ENCODE data around the gene FLNC. TPM values are rescaled to one million over a fixed set of nuclear protein-coding genes. Genes with fewer than 3 reads are reported as not detected.

Gene FLNC
- polyA plus RNA-seq, 3 donors, result 0.01 TPM; not detected in 2

DNA sequence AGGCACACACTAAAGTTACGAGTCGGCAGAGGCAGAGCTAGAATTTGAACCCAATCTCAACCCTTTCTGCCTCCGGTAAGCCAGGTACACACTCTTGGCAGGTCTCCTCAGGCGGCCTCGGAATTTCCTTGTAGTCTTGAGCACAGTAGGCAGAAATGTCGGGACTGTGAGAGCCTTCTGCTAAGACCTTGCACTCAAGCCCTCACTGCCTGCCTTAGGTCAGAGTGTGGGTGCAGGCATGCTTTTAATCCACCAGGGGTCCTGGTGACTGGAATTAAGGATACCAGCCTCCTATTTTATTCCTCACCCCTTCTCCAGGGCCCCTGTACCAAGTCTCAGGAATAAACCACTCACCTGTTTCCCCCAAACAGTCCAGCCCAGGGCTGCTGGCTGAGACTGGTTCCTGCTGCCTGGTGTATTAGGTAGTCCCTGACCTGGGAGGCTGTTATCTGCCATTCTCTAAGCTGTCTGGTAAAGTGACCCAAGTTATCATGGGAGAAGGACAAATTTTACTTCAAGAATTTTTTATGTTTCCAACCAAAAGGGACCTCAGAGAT is 33.3 kb downstream of the FLNC start:
- peak overlapping the region; percentile 99 to 100 (median 99) for H3K27ac Mint-ChIP-seq
- peaks cover 0 to 3% (median 0%) of the 10 kb centered on the region in 7 donors for H3K9me3 Mint-ChIP-seq
- peaks cover 23% of the 10 kb centered on the region for H3K4me1 Mint-ChIP-seq
- 0% methylated on average over 3 of the region's 6 CpGs for WGBS (ENCODE audit: insufficient coverage)
- peaks cover 35 to 38% of the 10 kb centered on the region in 2 donors for H3K36me3 Mint-ChIP-seq
- H4K20me1 ChIP-seq (ENCODE audit: insufficient read depth, low read length), result peaks cover 52% of the 10 kb centered on the region
- no peaks in the 10 kb centered on the region for H3K9me3 ChIP-seq (replicated peaks in 1 of 2; ENCODE audit: control insufficient read depth in 1 of 2, insufficient read depth in 1 of 2, low read length in 2 of 2)
- peak overlapping the region; percentile 98 for H3K9ac ChIP-seq (ENCODE audit: insufficient read depth, low read length, poor library complexity, severe bottlenecking)
- H3K36me3 ChIP-seq (replicated peaks in 1 of 2; ENCODE audit: control insufficient read depth in 1 of 2, insufficient read depth in 2 of 2, low read length in 2 of 2), result peaks cover 19 to 22% of the 10 kb centered on the region in 2 donors
- intact Hi-C loops (cut with micrococcal nuclease), result loop anchor here in 1 of 2 donors (2.0 to 10.0 kb wide), 2 partner anchors 71 to 119 kb away; no protein-coding TSS in a partner anchor
- peaks cover 7 to 13% (median 7%) of the 10 kb centered on the region in 3 donors for H3K27me3 Mint-ChIP-seq (ENCODE audit: low read depth in 3 of 3)
- peaks cover 14 to 15% of the 10 kb centered on the region in 2 donors for H3K4me1 ChIP-seq (ENCODE audit: control insufficient read depth in 1 of 2, insufficient read depth in 2 of 2, low read length in 2 of 2)
- peak overlapping the region; percentile 70 to 96 (median 87) for H3K4me3 ChIP-seq (replicated peaks in 1 of 3; ENCODE audit: low read depth in 2 of 3, low read length in 3 of 3)
- H2AFZ ChIP-seq (ENCODE audit: insufficient read depth, low read depth, low read length, poor library complexity, severe bottlenecking), result peak overlapping the region; percentile 63
- peak overlapping the region; percentile 98 to 100 for H3K4me3 Mint-ChIP-seq
- peaks cover 32% of the 10 kb centered on the region for H3K79me2 ChIP-seq (ENCODE audit: insufficient read depth, low read length)
- peak overlapping the region; percentile 72 for H3K4me2 ChIP-seq (replicated peaks; ENCODE audit: extremely low read depth, low read length, poor library complexity, severe bottlenecking)
- TF ChIP-seq, protein P1, sequence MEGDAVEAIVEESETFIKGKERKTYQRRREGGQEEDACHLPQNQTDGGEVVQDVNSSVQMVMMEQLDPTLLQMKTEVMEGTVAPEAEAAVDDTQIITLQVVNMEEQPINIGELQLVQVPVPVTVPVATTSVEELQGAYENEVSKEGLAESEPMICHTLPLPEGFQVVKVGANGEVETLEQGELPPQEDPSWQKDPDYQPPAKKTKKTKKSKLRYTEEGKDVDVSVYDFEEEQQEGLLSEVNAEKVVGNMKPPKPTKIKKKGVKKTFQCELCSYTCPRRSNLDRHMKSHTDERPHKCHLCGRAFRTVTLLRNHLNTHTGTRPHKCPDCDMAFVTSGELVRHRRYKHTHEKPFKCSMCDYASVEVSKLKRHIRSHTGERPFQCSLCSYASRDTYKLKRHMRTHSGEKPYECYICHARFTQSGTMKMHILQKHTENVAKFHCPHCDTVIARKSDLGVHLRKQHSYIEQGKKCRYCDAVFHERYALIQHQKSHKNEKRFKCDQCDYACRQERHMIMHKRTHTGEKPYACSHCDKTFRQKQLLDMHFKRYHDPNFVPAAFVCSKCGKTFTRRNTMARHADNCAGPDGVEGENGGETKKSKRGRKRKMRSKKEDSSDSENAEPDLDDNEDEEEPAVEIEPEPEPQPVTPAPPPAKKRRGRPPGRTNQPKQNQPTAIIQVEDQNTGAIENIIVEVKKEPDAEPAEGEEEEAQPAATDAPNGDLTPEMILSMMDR (IDR thresholded peaks at IDR 0.05), result peak; percentile 55
- peak overlapping the region; percentile 99 for H3K27ac ChIP-seq (ENCODE audit: low read depth in 1 of 2, low read length in 2 of 2)
- DNase-seq, result peak in 1 of 3 donors; percentile 77
- peaks cover 0 to 4% of the 10 kb centered on the region in 2 donors for H3K27me3 ChIP-seq (ENCODE audit: control insufficient read depth in 2 of 2, insufficient read depth in 2 of 2, low read length in 2 of 2)

DNA sequence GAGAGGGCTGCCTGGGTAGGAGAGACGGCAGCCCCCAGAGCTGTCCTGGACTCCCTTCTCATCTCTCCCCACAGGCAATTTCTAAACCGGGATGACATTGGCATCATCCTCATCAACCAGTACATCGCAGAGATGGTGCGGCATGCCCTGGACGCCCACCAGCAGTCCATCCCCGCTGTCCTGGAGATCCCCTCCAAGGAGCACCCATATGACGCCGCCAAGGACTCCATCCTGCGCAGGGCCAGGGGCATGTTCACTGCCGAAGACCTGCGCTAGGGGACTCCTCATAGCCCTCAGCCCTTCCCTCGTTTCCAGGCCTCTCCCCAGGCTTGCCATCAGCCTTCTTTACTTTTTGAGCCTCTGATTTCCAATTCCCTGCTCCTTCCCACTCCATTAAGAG is 35.1 kb downstream of the FLNC start:
- no peaks in the 10 kb centered on the region for H3K9me3 ChIP-seq (replicated peaks in 1 of 2; ENCODE audit: control insufficient read depth in 1 of 2, insufficient read depth in 1 of 2, low read length in 2 of 2)
- TF ChIP-seq, protein P1 (IDR thresholded peaks at IDR 0.05), result no peak
- peaks cover 32% of the 10 kb centered on the region for H3K79me2 ChIP-seq (ENCODE audit: insufficient read depth, low read length)
- Mint-ChIP-seq H3K4me3 (no peak overlapping the region), H3K36me3 (peaks cover 41% of the 10 kb centered on the region in 2 donors), H3K9me3 (peaks cover 0 to 5% (median 2%) of the 10 kb centered on the region in 7 donors), H3K4me1 (peaks cover 32% of the 10 kb centered on the region), H3K27me3 (ENCODE audit: low read depth in 3 of 3) (peaks cover 12 to 22% (median 22%) of the 10 kb centered on the region in 3 donors), H3K27ac (peak overlapping the region in 3 of 7 donors; percentile 21 to 55 (median 33))
- H2AFZ ChIP-seq (ENCODE audit: insufficient read depth, low read depth, low read length, poor library complexity, severe bottlenecking), result no peak overlapping the region
- no peak overlapping the region for H3K9ac ChIP-seq (ENCODE audit: insufficient read depth, low read length, poor library complexity, severe bottlenecking)
- no peak overlapping the region for H3K4me3 ChIP-seq (replicated peaks in 1 of 3; ENCODE audit: low read depth in 2 of 3, low read length in 3 of 3)
- H3K36me3 ChIP-seq (replicated peaks in 1 of 2; ENCODE audit: control insufficient read depth in 1 of 2, insufficient read depth in 2 of 2, low read length in 2 of 2), result peaks cover 19 to 22% of the 10 kb centered on the region in 2 donors
- peak overlapping the region in 1 of 2 donors; percentile 10 for H3K27ac ChIP-seq (ENCODE audit: low read depth in 1 of 2, low read length in 2 of 2)
- WGBS (ENCODE audit: insufficient coverage), result 98% methylated on average over 11 of the region's 12 CpGs
- H3K4me2 ChIP-seq (replicated peaks; ENCODE audit: extremely low read depth, low read length, poor library complexity, severe bottlenecking), result no peak overlapping the region
- intact Hi-C loops (cut with micrococcal nuclease), result loop anchor here in 1 of 2 donors (10.0 kb wide), 1 partner anchor 121 kb away; no protein-coding TSS in a partner anchor
- H3K4me1 ChIP-seq (ENCODE audit: control insufficient read depth in 1 of 2, insufficient read depth in 2 of 2, low read length in 2 of 2), result peaks cover 21 to 31% of the 10 kb centered on the region in 2 donors
- peaks cover 2 to 16% of the 10 kb centered on the region in 2 donors for H3K27me3 ChIP-seq (ENCODE audit: control insufficient read depth in 2 of 2, insufficient read depth in 2 of 2, low read length in 2 of 2)
- peaks cover 70% of the 10 kb centered on the region for H4K20me1 ChIP-seq (ENCODE audit: insufficient read depth, low read length)
- no peak for DNase-seq
